Measurements from ENCODE around the gene VWC2. TPM values are rescaled to one million over a fixed set of nuclear protein-coding genes. Genes with fewer than 3 reads are reported as not detected.

VWC2 gene
- polyA plus RNA-seq, 1 of the 3 experiments (the other 2 are of a cell fraction): not detected

DNA sequence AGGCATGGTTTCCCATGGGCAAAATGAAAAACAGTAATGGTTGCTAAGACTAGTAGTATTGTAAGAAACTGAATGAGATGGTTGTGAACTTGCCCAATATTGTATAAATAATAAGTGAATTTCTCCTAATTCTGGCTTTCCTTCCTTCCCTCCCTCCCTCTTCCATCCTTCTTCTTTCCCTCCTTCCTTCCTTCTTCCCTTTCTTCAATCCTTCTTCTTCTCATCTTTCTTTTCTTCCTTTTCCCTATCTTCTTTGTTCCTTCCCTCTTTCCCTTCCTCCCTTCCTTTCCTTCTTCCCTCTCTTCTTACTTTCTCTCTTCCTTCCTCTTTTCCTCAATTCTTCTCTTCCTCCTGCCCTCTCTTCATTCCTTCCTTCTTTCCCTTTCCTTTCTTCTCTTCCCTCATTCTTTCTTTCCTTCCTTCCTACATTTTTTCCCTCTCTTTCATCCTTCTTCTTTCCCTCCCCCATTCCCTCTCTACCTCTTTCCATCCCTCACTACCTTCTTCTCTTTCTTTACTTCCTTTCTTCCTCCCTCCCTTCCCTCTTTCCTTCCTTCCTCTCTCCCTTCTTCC, 4.1 kb upstream of the VWC2 start (continued):
- TF ChIP-seq, protein P1, sequence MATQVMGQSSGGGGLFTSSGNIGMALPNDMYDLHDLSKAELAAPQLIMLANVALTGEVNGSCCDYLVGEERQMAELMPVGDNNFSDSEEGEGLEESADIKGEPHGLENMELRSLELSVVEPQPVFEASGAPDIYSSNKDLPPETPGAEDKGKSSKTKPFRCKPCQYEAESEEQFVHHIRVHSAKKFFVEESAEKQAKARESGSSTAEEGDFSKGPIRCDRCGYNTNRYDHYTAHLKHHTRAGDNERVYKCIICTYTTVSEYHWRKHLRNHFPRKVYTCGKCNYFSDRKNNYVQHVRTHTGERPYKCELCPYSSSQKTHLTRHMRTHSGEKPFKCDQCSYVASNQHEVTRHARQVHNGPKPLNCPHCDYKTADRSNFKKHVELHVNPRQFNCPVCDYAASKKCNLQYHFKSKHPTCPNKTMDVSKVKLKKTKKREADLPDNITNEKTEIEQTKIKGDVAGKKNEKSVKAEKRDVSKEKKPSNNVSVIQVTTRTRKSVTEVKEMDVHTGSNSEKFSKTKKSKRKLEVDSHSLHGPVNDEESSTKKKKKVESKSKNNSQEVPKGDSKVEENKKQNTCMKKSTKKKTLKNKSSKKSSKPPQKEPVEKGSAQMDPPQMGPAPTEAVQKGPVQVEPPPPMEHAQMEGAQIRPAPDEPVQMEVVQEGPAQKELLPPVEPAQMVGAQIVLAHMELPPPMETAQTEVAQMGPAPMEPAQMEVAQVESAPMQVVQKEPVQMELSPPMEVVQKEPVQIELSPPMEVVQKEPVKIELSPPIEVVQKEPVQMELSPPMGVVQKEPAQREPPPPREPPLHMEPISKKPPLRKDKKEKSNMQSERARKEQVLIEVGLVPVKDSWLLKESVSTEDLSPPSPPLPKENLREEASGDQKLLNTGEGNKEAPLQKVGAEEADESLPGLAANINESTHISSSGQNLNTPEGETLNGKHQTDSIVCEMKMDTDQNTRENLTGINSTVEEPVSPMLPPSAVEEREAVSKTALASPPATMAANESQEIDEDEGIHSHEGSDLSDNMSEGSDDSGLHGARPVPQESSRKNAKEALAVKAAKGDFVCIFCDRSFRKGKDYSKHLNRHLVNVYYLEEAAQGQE (IDR thresholded peaks at IDR 0.05; ENCODE audit: low read depth, low read length): no peak
- TF ChIP-seq JUND (IDR thresholded peaks at IDR 0.05): no peak

DNA sequence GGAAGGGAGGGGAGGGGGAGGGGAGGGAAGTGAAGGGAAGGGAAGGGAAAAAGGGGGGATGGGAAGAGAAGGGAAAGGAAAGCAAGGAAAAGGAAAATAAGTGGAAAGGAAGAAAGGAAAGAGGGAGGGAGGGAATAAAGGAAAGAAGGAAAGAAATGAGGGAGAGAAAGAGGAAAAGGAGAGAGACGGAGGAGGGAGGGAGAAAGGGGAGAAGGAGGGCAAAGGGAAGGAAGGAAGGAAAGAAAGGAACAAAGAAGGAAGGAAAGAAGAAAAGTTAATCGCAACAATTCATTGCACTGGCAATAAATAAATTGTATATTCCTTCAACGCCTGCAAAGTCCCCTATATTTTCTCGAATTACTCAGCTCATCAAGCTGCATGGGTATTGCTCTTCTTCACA, 2.6 kb upstream of the VWC2 start:
- ChIA-PET CTCF (no interaction called here), POLR2A (no interaction called here)
- H3K27me3 ChIP-seq (ENCODE audit: insufficient read depth): peaks cover 42% of the 10 kb centered on the region
- no peaks in the 10 kb centered on the region for H3K4me1 ChIP-seq (ENCODE audit: control insufficient read depth in 1 of 2, insufficient read depth in 2 of 2, low read depth in 1 of 2, low read length in 1 of 2)
- H3K79me2 ChIP-seq (ENCODE audit: insufficient read depth): no peaks in the 10 kb centered on the region
- no peak for DNase-seq
- TF ChIP-seq RAD21 (IDR thresholded peaks at IDR 0.05; ENCODE audit: low read length) (no peak), NFIC (IDR thresholded peaks at IDR 0.05; ENCODE audit: borderline replicate concordance) (no peak), FOXJ3 (CRISPR knock-in tag; IDR thresholded peaks at IDR 0.05) (no peak), TCF12 (IDR thresholded peaks at IDR 0.05) (no peak), SIN3A (IDR thresholded peaks at IDR 0.05; ENCODE audit: borderline replicate concordance, low read depth, low read length) (no peak), NRF1 (IDR thresholded peaks at IDR 0.05; ENCODE audit: low read depth, low read length) (no peak), ELF1 (IDR thresholded peaks at IDR 0.05) (no peak), MEF2A (IDR thresholded peaks at IDR 0.05; ENCODE audit: borderline replicate concordance, low read depth) (no peak), RFX5 (IDR thresholded peaks at IDR 0.05; ENCODE audit: low read length) (no peak), POLR2AphosphoS5 (IDR thresholded peaks at IDR 0.05; ENCODE audit: low read depth, low read length) (no peak)
- TF ChIP-seq, protein P2, sequence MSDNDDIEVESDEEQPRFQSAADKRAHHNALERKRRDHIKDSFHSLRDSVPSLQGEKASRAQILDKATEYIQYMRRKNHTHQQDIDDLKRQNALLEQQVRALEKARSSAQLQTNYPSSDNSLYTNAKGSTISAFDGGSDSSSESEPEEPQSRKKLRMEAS (IDR thresholded peaks at IDR 0.05; ENCODE audit: low read depth): no peak
- TF ChIP-seq, protein P3, sequence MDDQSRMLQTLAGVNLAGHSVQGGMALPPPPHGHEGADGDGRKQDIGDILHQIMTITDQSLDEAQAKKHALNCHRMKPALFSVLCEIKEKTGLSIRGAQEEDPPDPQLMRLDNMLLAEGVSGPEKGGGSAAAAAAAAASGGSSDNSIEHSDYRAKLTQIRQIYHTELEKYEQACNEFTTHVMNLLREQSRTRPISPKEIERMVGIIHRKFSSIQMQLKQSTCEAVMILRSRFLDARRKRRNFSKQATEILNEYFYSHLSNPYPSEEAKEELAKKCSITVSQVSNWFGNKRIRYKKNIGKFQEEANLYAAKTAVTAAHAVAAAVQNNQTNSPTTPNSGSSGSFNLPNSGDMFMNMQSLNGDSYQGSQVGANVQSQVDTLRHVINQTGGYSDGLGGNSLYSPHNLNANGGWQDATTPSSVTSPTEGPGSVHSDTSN (IDR thresholded peaks at IDR 0.05): no peak
- TF ChIP-seq, protein P4, sequence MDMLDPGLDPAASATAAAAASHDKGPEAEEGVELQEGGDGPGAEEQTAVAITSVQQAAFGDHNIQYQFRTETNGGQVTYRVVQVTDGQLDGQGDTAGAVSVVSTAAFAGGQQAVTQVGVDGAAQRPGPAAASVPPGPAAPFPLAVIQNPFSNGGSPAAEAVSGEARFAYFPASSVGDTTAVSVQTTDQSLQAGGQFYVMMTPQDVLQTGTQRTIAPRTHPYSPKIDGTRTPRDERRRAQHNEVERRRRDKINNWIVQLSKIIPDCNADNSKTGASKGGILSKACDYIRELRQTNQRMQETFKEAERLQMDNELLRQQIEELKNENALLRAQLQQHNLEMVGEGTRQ (IDR thresholded peaks at IDR 0.05; ENCODE audit: borderline replicate concordance, low read depth, low read length): no peak
- H3K4me2 ChIP-seq: no peak overlapping the region
- H3K36me3 ChIP-seq (replicated peaks in 1 of 2; ENCODE audit: control insufficient read depth in 1 of 2, insufficient read depth in 2 of 2, low read length in 1 of 2): no peaks in the 10 kb centered on the region
- H3K9ac ChIP-seq: no peak overlapping the region
- no peaks in the 10 kb centered on the region for H4K20me1 ChIP-seq (ENCODE audit: insufficient read depth)
- no peak overlapping the region for H2AFZ ChIP-seq (ENCODE audit: low read depth)
- no peaks in the 10 kb centered on the region for H3K9me2 ChIP-seq
- H3K4me3 ChIP-seq (ENCODE audit: low read depth in 2 of 2, low read length in 1 of 2): no peak overlapping the region
- H3K27ac ChIP-seq (ENCODE audit: low read depth in 2 of 2, low read length in 1 of 2): no peak overlapping the region
- no peaks in the 10 kb centered on the region for H3K9me3 ChIP-seq
- 18% methylated on average over 4 of the region's 4 CpGs for WGBS (ENCODE audit: low lambda C conversion rate)
- no peaks in the 10 kb centered on the region for H3F3A ChIP-seq (replicated peaks; ENCODE audit: insufficient read depth)
